ENCODE measurements around the gene DSP.
A peak's percentile ranks its signal among the peaks of the same experiment; 100 is the strongest.

Gene DSP

DNA sequence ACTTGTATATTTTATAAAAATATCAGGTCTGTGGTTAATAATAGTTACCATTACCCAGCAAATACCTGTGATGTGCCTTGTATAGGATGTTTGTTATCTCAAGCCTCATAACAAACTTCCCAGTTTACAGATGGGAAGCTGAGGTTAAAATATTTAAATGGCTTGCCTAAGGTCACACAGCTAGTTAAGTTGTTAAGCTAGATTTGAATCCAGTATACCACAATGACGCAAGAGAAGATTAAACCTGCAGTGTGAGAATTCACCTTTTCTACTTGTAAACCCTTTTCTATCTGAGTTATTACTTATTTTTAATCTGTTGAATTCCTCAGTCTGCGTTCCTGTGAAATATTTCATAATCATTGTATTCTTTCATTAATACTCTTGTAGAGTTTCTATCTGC lies 4.9 kb downstream of the DSP start:
- peaks cover 18 to 21% of the 10 kb centered on the region in 2 experiments for H3K4me1 ChIP-seq (ENCODE audit: control insufficient read depth in 1 of 2, insufficient read depth in 2 of 2, low read length in 2 of 2)
- peaks cover 6% of the 10 kb centered on the region in 2 experiments for H3K36me3 ChIP-seq (ENCODE audit: control insufficient read depth in 1 of 2, insufficient read depth in 2 of 2, low read length in 2 of 2)
- H2AFZ ChIP-seq (ENCODE audit: insufficient read depth, low read length, poor library complexity) = no peak overlapping the region
- no peak overlapping the region for H2AK5ac ChIP-seq (ENCODE audit: low read length)
- no peak overlapping the region for H3K4me3 ChIP-seq (ENCODE audit: low read depth, low read length)
- no peak overlapping the region for H3K14ac ChIP-seq (ENCODE audit: low read length)
- no peak overlapping the region for H2BK5ac ChIP-seq (ENCODE audit: low read depth, low read length, poor library complexity)
- no peak overlapping the region for H3K27ac ChIP-seq (ENCODE audit: low read depth, low read length)
- no peak overlapping the region for H2BK12ac ChIP-seq (ENCODE audit: low read length)
- H2BK120ac ChIP-seq (ENCODE audit: insufficient read depth, low read length, poor library complexity) = no peak overlapping the region
- no peak overlapping the region for H4K91ac ChIP-seq (ENCODE audit: low read depth, low read length)
- no peak overlapping the region for H3K23ac ChIP-seq (ENCODE audit: low read length)
- DNase-seq = peak in 1 of 2 donors; percentile 74
- no peaks in the 10 kb centered on the region for H3K27me3 ChIP-seq (ENCODE audit: insufficient read depth, low read length)
- H3K79me1 ChIP-seq (ENCODE audit: low read length) = peaks cover 21% of the 10 kb centered on the region
- H3K79me2 ChIP-seq (ENCODE audit: control insufficient read depth, insufficient read depth, low read length, poor library complexity) = peaks cover 42% of the 10 kb centered on the region
- H3K4me2 ChIP-seq (ENCODE audit: low read length) = no peak overlapping the region
- no peaks in the 10 kb centered on the region for H3K9me3 ChIP-seq (ENCODE audit: insufficient read depth, low read depth, low read length)
- no peak overlapping the region for H4K12ac ChIP-seq (ENCODE audit: low read depth, low read length)
- H3K18ac ChIP-seq (ENCODE audit: low read length) = no peak overlapping the region
- no peak overlapping the region for H3K4ac ChIP-seq (ENCODE audit: low read depth, low read length)
- no peak overlapping the region for H3K9ac ChIP-seq (ENCODE audit: low read length)
- no peak overlapping the region for H4K8ac ChIP-seq (ENCODE audit: low read depth, low read length)
- no CpG with 5 or more reads among the region's 2 CpGs for WGBS (ENCODE audit: extremely low coverage, insufficient coverage, insufficient read length)

DNA sequence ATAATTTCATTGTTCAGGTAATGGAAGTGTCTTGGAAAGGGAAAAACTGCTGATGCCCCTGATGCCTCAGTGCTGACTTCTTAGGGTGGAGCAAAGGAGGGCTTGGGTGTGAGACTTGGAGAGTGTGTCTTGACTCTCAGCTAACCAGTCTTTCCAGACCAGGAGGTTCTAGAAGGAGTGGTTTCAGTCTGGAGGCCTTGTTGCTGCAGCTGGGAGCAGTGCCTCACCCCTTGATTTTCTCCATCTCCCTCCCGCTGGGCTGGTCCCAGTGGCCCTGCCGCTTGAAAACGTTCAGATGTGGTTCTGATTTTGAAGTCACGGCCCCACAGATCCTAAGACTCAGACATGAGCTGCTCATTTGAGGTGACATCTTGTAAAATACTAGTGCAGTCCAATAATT lies 5.4 kb downstream of the DSP start:
- Histone ChIP-seq H3K4me3 (ENCODE audit: low read depth, low read length) (no peak overlapping the region), H3K79me1 (ENCODE audit: low read length) (peaks cover 16% of the 10 kb centered on the region), H3K4me1 (ENCODE audit: control insufficient read depth in 1 of 2, insufficient read depth in 2 of 2, low read length in 2 of 2) (peaks cover 18 to 21% of the 10 kb centered on the region in 2 experiments), H2AFZ (ENCODE audit: insufficient read depth, low read length, poor library complexity) (no peak overlapping the region), H3K9ac (ENCODE audit: low read length) (no peak overlapping the region), H4K12ac (ENCODE audit: low read depth, low read length) (no peak overlapping the region), H3K27ac (ENCODE audit: low read depth, low read length) (no peak overlapping the region), H3K9me3 (ENCODE audit: insufficient read depth, low read depth, low read length) (no peaks in the 10 kb centered on the region), H2BK120ac (ENCODE audit: insufficient read depth, low read length, poor library complexity) (no peak overlapping the region), H2AK5ac (ENCODE audit: low read length) (no peak overlapping the region), H3K36me3 (ENCODE audit: control insufficient read depth in 1 of 2, insufficient read depth in 2 of 2, low read length in 2 of 2) (peaks cover 6 to 8% of the 10 kb centered on the region in 2 experiments), H3K18ac (ENCODE audit: low read length) (peak overlapping the region; percentile 3), H4K8ac (ENCODE audit: low read depth, low read length) (no peak overlapping the region), H3K14ac (ENCODE audit: low read length) (no peak overlapping the region), H3K4ac (ENCODE audit: low read depth, low read length) (peak overlapping the region; percentile 96), H3K79me2 (ENCODE audit: control insufficient read depth, insufficient read depth, low read length, poor library complexity) (peaks cover 37% of the 10 kb centered on the region), H2BK12ac (ENCODE audit: low read length) (no peak overlapping the region), H4K91ac (ENCODE audit: low read depth, low read length) (peak overlapping the region; percentile 33), H3K23ac (ENCODE audit: low read length) (no peak overlapping the region), H3K27me3 (ENCODE audit: insufficient read depth, low read length) (no peaks in the 10 kb centered on the region), H2BK5ac (ENCODE audit: low read depth, low read length, poor library complexity) (no peak overlapping the region), H3K4me2 (ENCODE audit: low read length) (no peak overlapping the region)
- DNase-seq = peak in 1 of 2 donors; percentile 50
- WGBS (ENCODE audit: extremely low coverage, insufficient coverage, insufficient read length) = no CpG with 5 or more reads among the region's 4 CpGs

DNA sequence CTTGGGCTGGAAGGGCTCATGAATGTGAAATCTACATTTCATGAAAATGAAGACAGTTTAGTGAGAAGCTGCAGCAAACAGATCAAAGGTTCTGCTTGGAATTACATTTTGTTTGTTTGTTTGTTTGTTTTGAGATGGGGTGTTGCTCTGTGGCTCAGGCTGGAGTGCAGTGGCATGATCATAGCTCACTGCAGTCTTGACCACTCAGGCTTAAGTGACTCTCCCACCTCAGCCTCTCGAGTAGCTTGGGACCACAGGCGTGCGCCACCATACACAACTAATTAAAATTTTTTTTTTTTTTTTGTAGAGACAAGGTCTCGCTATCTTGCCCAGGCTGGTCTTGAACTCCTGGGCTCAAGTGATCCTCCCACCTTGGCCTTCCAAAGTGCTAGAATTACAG lies 5.8 kb downstream of the DSP start:
- peak overlapping the region; percentile 96 for H3K4ac ChIP-seq (ENCODE audit: low read depth, low read length)
- no peak overlapping the region for H3K27ac ChIP-seq (ENCODE audit: low read depth, low read length)
- no peak overlapping the region for H3K23ac ChIP-seq (ENCODE audit: low read length)
- H3K18ac ChIP-seq (ENCODE audit: low read length) = no peak overlapping the region
- H3K9me3 ChIP-seq (ENCODE audit: insufficient read depth, low read depth, low read length) = no peaks in the 10 kb centered on the region
- H4K12ac ChIP-seq (ENCODE audit: low read depth, low read length) = no peak overlapping the region
- H3K4me1 ChIP-seq (ENCODE audit: control insufficient read depth in 1 of 2, insufficient read depth in 2 of 2, low read length in 2 of 2) = peaks cover 18 to 21% of the 10 kb centered on the region in 2 experiments
- H3K9ac ChIP-seq (ENCODE audit: low read length) = no peak overlapping the region
- peak overlapping the region; percentile 33 for H4K91ac ChIP-seq (ENCODE audit: low read depth, low read length)
- H2AFZ ChIP-seq (ENCODE audit: insufficient read depth, low read length, poor library complexity) = no peak overlapping the region
- no peaks in the 10 kb centered on the region for H3K27me3 ChIP-seq (ENCODE audit: insufficient read depth, low read length)
- DNase-seq = no peak
- H2BK12ac ChIP-seq (ENCODE audit: low read length) = no peak overlapping the region
- peaks cover 11% of the 10 kb centered on the region for H3K79me1 ChIP-seq (ENCODE audit: low read length)
- H2AK5ac ChIP-seq (ENCODE audit: low read length) = no peak overlapping the region
- no peak overlapping the region for H3K4me2 ChIP-seq (ENCODE audit: low read length)
- peaks cover 6 to 8% of the 10 kb centered on the region in 2 experiments for H3K36me3 ChIP-seq (ENCODE audit: control insufficient read depth in 1 of 2, insufficient read depth in 2 of 2, low read length in 2 of 2)
- H4K8ac ChIP-seq (ENCODE audit: low read depth, low read length) = no peak overlapping the region
- no peak overlapping the region for H2BK5ac ChIP-seq (ENCODE audit: low read depth, low read length, poor library complexity)
- peaks cover 32% of the 10 kb centered on the region for H3K79me2 ChIP-seq (ENCODE audit: control insufficient read depth, insufficient read depth, low read length, poor library complexity)
- H3K4me3 ChIP-seq (ENCODE audit: low read depth, low read length) = no peak overlapping the region
- WGBS (ENCODE audit: extremely low coverage, insufficient coverage, insufficient read length) = no CpG with 5 or more reads among the region's 4 CpGs
- no peak overlapping the region for H3K14ac ChIP-seq (ENCODE audit: low read length)
- no peak overlapping the region for H2BK120ac ChIP-seq (ENCODE audit: insufficient read depth, low read length, poor library complexity)

DNA sequence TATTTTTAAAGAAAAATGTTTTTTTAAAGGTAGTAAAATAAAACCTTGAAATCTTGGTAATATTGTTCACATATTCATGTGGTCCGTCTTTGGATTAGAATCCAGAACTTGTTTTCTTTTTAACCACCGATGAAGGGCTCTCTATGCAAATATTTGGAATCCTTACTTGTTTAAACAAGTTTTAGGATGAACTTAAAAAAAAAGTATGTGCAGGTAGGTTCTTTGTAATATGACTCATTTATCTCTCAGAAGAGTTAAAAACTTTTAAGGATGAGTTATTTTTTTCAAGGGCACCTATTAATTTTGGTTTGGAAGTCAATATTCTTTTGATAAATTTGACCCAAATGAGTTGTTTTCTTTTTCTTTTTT lies 8.9 kb downstream of the DSP start:
- no peak overlapping the region for H3K18ac ChIP-seq (ENCODE audit: low read length)
- peaks cover 26% of the 10 kb centered on the region for H3K79me2 ChIP-seq (ENCODE audit: control insufficient read depth, insufficient read depth, low read length, poor library complexity)
- H3K4me2 ChIP-seq (ENCODE audit: low read length) = no peak overlapping the region
- H3K27ac ChIP-seq (ENCODE audit: low read depth, low read length) = no peak overlapping the region
- peaks cover 16 to 20% of the 10 kb centered on the region in 2 experiments for H3K4me1 ChIP-seq (ENCODE audit: control insufficient read depth in 1 of 2, insufficient read depth in 2 of 2, low read length in 2 of 2)
- no peaks in the 10 kb centered on the region for H3K27me3 ChIP-seq (ENCODE audit: insufficient read depth, low read length)
- no peak overlapping the region for H2BK120ac ChIP-seq (ENCODE audit: insufficient read depth, low read length, poor library complexity)
- no peak overlapping the region for H2AK5ac ChIP-seq (ENCODE audit: low read length)
- no peak overlapping the region for H3K14ac ChIP-seq (ENCODE audit: low read length)
- no peak overlapping the region for H3K9ac ChIP-seq (ENCODE audit: low read length)
- no peak overlapping the region for H4K8ac ChIP-seq (ENCODE audit: low read depth, low read length)
- no CpG with 5 or more reads among the region's 2 CpGs for WGBS (ENCODE audit: extremely low coverage, insufficient coverage, insufficient read length)
- no peak overlapping the region for H3K4ac ChIP-seq (ENCODE audit: low read depth, low read length)
- no peaks in the 10 kb centered on the region for H3K9me3 ChIP-seq (ENCODE audit: insufficient read depth, low read depth, low read length)
- no peak overlapping the region for H4K91ac ChIP-seq (ENCODE audit: low read depth, low read length)
- peaks cover 8 to 9% of the 10 kb centered on the region in 2 experiments for H3K36me3 ChIP-seq (ENCODE audit: control insufficient read depth in 1 of 2, insufficient read depth in 2 of 2, low read length in 2 of 2)
- no peak overlapping the region for H3K23ac ChIP-seq (ENCODE audit: low read length)
- H3K4me3 ChIP-seq (ENCODE audit: low read depth, low read length) = no peak overlapping the region
- H2AFZ ChIP-seq (ENCODE audit: insufficient read depth, low read length, poor library complexity) = no peak overlapping the region
- no peak overlapping the region for H2BK5ac ChIP-seq (ENCODE audit: low read depth, low read length, poor library complexity)
- H3K79me1 ChIP-seq (ENCODE audit: low read length) = peaks cover 6% of the 10 kb centered on the region
- H2BK12ac ChIP-seq (ENCODE audit: low read length) = no peak overlapping the region
- peak in 1 of 2 donors; percentile 49 for DNase-seq
- no peak overlapping the region for H4K12ac ChIP-seq (ENCODE audit: low read depth, low read length)

Measured in trophoblast cell (in vitro differentiated cells and primary cell).